Transverse colon (tissue), 4 donors: ENCODE results near the gene STAT6.

Experiments used
- CTCF ChIP-seq, 5 experiments: fragments of 200-600 bp in 3 of 5; fragments of 450-650 bp in 2 of 5; sonication (generic) in 3 of 5; IDR thresholded peaks; 1 replicate in 2 of 5; 2 replicates in 3 of 5; pipeline ENCODE4 v1.5.1; 2016 to 2017; ENCODE audit warnings: antibody characterized with exemption in 5 of 5, inconsistent platforms in 3 of 5, mild to moderate bottlenecking in 2 of 5, moderate library complexity in 1 of 5
- POLR2A ChIP-seq: fragments of 450-650 bp; IDR thresholded peaks from one replicate; pipeline ENCODE4 v1.6.1; 2016; ENCODE audit warnings: antibody characterized with exemption, mild to moderate bottlenecking, moderate library complexity
- POLR2AphosphoS5 ChIP-seq, 3 donors: sonication (generic); formaldehyde crosslinking; IDR thresholded peaks; one replicate each; pipeline ENCODE4 v1.6.1; 2016; ENCODE audit warnings: antibody characterized with exemption in 3 of 3

- TF ChIP-seq CTCF (IDR thresholded peaks at IDR 0.05) (no peak), POLR2AphosphoS5 (IDR thresholded peaks at IDR 0.05) (no peak), POLR2A (no peak)
Measured at GRCh38 chr12:57158186-57158585, 47.0 kb upstream of the STAT6 start.
